Loucy (cell line): ENCODE results near the gene CCDC127.
"Not testable (repeated sequence)": the region's sequence is repeated elsewhere in the genome, so short reads cannot be mapped to it uniquely, and the experiment has no call there.

Experiments
- CTCF ChIP-seq: fragments of 200-600 bp; sonication (generic); conservative IDR thresholded peaks from 2 replicates; pipeline ENCODE4 v1.5.1; 2014; ENCODE audit warnings: mild to moderate bottlenecking, antibody characterized with exemption, low read length
- EZH2phosphoT487 ChIP-seq: fragments of 200-600 bp; IDR thresholded peaks from 2 replicates; pipeline ENCODE4 v1.6.1; 2018; ENCODE audit warnings: antibody characterized with exemption, mild to moderate bottlenecking, moderate library complexity, borderline replicate concordance

DNA sequence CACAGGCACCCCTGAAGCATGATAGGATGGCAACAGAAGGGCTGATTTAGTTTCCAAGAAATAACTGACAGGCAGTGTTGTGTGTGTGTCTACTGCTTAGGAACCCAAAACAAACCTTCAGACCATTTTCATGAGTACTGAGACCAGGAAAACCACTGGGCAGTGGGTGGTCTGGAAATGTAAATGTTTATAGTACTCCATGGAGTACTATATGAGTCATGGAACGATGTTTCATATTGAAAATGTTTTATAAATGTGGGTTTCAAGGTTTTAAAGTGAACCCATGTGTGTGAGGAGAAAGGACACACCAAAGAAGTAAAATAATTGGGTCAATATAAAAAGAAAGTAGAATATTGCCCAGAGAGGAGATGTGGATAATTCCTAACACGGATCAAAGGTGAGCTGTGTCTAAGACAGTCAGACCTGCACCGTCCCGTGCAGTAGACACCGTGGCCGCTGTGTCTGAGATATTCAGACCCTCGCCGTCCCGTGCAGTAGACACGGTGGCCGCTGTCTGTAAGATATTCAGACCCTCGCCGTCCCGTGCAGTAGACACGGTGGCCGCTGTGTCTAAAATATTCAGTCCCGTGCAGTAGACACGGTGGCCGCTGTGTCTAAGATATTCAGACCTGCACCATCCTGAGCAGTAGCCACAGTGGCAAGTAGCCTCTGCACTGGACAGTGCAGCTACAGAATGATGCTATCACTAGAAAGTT, 48.5 kb upstream of the CCDC127 start:
- not testable (repeated sequence) for TF ChIP-seq CTCF, EZH2phosphoT487
